H1 (cell line): ENCODE measurements around the gene MEF2C. TPM values are rescaled to one million over a fixed set of nuclear protein-coding genes. Genes with fewer than 3 reads are reported as not detected.

Experiments used
- BRCA1 ChIP-seq: IDR thresholded peaks from 2 replicates; pipeline ENCODE4 v1.6.1; 2012; ENCODE audit warnings: low read depth, low read length, improper control_type of control experiment
- CHD2 ChIP-seq: IDR thresholded peaks from 2 replicates; pipeline ENCODE4 v1.6.1; 2012; ENCODE audit warnings: low read length, improper control_type of control experiment
- HDAC2 ChIP-seq, 2 experiments: fragments of 300-600 bp in 1 of 2; sonication (generic) in 1 of 2; IDR thresholded peaks; 2 replicates each; pipeline ENCODE4 v1.6.1; 2011 to 2012; ENCODE audit warnings: low read depth in 2 of 2, low read length in 2 of 2, mild to moderate bottlenecking in 2 of 2, moderate library complexity in 2 of 2, borderline replicate concordance in 1 of 2, inconsistent platforms in 1 of 2
- NRF1 ChIP-seq: IDR thresholded peaks from 2 replicates; pipeline ENCODE4 v1.6.1; 2011; ENCODE audit warnings: mild to moderate bottlenecking, low read depth, low read length, improper control_type of control experiment
- POLR2AphosphoS5 ChIP-seq: IDR thresholded peaks from 2 replicates; pipeline ENCODE4 v1.6.1; 2011; ENCODE audit warnings: low read depth, low read length
- RFX5 ChIP-seq: IDR thresholded peaks from 2 replicates; pipeline ENCODE4 v1.6.1; 2011; ENCODE audit warnings: low read depth, low read length, improper control_type of control experiment, borderline replicate concordance
- SIN3A ChIP-seq, 2 experiments: IDR thresholded peaks in 1 of 2; conservative IDR thresholded peaks in 1 of 2; 2 replicates each; pipeline ENCODE4 v1.6.1; 2011 to 2012; ENCODE audit warnings: low read length in 2 of 2, improper control_type of control experiment in 1 of 2, low read depth in 1 of 2, mild to moderate bottlenecking in 1 of 2
- polyA plus RNA-seq, 7 experiments: library from polyadenylated mRNA; depleted of rRNA in 3 of 7; stranded (reverse) in 5 of 7; unstranded in 2 of 7; fragments of >200 nt in 5 of 7; fragments of 200-250 nt in 2 of 7; gene quantifications; 1 replicate in 5 of 7; 2 replicates in 1 of 7; 4 replicates in 1 of 7; pipeline versions ENCODE4 v1.2.1 to v1.2.3, GENCODE V29; 2011 to 2013; ENCODE audit warnings: missing spikeins in 2 of 7, mixed read lengths in 2 of 7
- total RNA-seq: library from RNA; stranded (reverse); fragmentation: NEBNext Ultra II Directional; extraction: Animal tissue kit (Norgen Biotek cat#: 25700); gene quantifications from 2 replicates; pipeline ENCODE4 v1.2.1, GENCODE V29; 2021

The MEF2C gene
- total and polyA plus RNA-seq, 2 of the 8 experiments (the other 6 are each of a cell fraction or from before 2014, with no cell fraction given), result 0.59 to 0.99 TPM

DNA sequence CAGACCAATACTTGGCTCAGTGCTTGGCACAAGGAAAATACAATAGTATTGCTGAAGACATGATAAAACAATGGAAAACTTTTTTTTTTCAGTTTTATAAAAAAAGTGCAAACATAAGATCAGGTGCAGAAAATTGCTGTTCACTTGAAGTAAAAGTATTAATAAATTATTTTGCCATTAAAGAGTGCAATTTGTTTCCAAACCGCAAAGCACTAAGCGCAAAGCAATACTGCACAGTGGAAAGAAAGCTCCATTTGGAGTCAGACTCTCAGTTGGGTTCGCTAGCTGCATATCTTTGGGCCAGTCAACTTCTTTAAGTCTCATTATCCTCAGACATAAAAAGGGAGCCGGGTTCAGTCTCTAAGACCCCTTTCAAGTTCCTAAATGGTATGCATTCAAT lies 45.8 kb downstream of the MEF2C start (continued):
- no peak for TF ChIP-seq SIN3A (conservative IDR thresholded peaks at IDR 0.05 in 1 of 2, IDR thresholded peaks at IDR 0.05 in 1 of 2; ENCODE audit: low read depth in 1 of 2, low read length in 2 of 2)
- TF ChIP-seq RFX5, result no peak
- TF ChIP-seq POLR2AphosphoS5, result no peak
- no peak for TF ChIP-seq HDAC2 (IDR thresholded peaks at IDR 0.05; ENCODE audit: borderline replicate concordance in 1 of 2, low read depth in 2 of 2, low read length in 2 of 2)
- no peak for TF ChIP-seq BRCA1
- TF ChIP-seq NRF1, result no peak
- TF ChIP-seq CHD2, result no peak
